ENCODE data around the gene LCAT.
A peak's percentile ranks its signal among the peaks of the same experiment; 100 is the strongest.
"Not testable (repeated sequence)": the region's sequence is repeated elsewhere in the genome, so short reads cannot be mapped to it uniquely, and the experiment has no call there.

Gene LCAT, protein sequence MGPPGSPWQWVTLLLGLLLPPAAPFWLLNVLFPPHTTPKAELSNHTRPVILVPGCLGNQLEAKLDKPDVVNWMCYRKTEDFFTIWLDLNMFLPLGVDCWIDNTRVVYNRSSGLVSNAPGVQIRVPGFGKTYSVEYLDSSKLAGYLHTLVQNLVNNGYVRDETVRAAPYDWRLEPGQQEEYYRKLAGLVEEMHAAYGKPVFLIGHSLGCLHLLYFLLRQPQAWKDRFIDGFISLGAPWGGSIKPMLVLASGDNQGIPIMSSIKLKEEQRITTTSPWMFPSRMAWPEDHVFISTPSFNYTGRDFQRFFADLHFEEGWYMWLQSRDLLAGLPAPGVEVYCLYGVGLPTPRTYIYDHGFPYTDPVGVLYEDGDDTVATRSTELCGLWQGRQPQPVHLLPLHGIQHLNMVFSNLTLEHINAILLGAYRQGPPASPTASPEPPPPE

DNA sequence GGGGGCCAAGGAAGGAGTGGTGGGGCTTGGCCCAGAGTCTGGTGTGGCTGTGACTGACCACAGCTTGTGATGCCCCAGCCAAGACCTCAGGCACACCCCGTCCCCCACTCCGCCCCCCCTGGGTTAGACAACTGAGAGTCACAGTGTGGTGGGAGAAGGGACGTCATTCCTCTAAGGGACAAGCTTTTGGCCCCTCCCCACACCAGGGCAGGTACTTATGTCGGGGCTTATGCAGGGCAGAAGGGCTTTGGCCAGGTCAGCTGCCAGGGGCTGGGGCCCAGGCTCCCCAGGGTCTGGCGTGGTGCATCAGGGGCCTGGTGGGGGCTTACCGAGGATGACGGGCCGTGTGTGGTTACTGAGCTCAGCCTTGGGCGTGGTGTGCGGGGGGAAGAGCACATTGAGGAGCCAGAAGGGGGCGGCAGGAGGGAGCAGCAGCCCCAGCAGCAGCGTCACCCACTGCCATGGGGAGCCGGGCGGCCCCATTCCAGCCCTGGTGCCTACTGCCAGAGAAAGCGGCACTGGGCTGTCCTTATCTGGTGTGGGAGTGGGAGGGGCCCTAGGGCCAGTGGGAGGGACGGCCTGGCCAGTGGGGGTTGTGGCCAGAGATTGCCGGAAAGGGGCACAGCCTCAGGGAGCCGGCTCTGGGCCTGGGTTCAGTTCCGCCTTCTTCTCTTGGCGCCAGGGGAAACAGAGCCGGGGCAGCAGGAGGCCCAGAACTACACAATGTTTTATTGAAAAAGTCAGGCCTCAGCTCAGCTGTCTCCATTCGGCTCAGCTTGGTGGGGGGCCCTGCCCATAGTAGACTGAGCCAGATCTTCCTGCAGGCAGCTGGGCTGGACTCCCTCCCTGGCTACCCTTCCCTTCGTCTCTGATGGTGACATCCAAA, at the start of gene LCAT:
Gene LCAT (minus strand): TSS at position 502 of the 886 bp plus-strand sequence. CDS start 19 bp downstream, at position 483.
- no peak for DNase-seq

- DNase-seq = peak; percentile 40
Observed at GRCh38 chr16:67993207-67994039, 49.5 kb upstream of the LCAT start.

- DNase-seq = no peak
Observed at GRCh38 chr16:67992661-67993206, 48.8 kb upstream of the LCAT start.

DNA sequence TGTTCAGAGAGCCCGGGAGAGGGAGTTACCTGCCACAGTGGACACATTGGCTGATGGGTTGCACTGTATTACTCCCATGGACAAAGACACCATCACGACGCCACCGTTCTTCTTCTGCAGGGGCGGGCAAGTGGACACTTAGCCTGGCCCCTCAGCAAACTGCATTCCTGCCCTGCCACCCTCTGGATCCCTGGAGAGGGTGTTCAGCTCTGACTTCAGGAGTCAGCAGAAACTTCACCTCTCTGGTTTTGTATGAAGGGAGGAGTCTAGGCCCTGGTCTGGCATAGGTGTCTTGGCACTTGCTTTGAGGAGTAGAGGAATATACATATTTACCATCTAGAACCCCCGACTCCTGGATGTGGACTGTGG, 46.1 kb upstream of the LCAT start:
- DNase-seq = no peak

DNA sequence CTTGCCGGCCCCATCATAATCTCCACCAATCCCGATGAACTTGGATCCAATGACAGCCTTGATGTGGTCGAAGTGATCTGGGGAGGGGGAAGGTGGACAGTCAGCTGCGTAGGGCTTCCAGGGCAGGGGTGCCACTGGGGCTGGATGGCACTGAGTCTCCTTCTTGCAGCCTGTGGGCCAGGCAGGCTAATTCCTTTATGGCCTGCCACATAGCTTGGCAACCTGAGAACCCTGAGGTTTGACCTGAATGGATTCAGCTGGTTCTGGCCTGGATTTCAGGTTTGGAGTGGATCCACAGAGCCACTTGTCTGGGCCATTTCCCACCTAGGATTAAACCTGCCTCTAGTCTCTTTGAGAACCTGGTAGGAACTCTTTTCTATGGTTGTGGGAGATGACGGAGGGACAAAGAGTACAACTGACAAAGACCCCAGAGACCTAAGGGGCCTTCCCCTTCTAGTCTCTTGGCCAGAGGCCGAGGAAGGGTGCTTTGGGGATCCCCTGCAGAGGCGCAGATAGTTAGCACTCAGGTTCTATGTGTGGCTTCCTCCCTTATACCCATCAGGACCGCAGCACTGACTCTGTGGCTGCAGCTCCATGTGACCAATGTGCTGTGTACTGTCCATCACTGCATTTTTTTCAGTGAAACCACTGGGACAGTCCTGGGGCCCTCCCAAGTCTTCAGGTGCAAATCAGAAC, 45.5 kb upstream of the LCAT start:
- no peak for DNase-seq

DNA sequence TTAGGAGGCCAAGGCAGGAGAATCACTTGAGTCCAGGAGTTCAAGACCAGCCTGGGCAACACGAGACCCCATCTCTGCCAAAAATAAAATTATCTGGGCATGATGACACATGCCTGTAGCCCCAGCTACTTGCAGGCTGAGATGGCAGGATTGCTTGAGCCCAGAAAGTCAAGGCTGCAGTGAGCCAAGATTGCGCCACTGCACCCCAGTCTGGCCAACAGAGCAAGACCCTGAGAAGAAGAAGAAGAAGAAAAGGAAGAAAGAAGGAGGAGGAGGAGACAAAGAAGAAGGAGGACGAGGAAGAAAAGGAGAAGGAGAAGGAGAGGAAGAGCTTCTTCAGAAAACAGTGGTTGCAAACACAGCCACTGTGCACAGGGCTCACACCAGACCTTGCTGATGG, 44.8 kb upstream of the LCAT start:
- DNase-seq = no peak

- DNase-seq = no peak
Observed at GRCh38 chr16:67987460-67988160, 43.7 kb upstream of the LCAT start.

DNA sequence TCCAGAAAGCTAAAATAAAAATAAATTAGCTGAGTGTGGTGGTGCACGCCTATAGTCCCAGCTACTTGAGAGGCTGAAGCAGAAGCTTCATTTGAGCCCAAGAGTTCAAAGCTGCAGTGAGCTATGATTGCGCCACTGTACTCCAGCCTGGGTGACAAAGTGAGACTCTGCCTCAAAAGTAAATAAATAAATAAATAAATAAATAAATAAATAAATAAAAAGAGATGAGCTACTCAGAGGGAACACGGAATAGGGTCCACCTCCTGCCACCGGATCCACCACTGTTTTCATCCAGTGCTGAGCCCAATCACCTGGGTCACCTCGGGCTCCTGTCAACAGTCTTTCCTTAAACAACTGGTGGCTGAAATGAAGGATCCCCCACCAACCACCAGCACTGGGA, 43.0 kb upstream of the LCAT start:
- DNase-seq = no peak

DNA sequence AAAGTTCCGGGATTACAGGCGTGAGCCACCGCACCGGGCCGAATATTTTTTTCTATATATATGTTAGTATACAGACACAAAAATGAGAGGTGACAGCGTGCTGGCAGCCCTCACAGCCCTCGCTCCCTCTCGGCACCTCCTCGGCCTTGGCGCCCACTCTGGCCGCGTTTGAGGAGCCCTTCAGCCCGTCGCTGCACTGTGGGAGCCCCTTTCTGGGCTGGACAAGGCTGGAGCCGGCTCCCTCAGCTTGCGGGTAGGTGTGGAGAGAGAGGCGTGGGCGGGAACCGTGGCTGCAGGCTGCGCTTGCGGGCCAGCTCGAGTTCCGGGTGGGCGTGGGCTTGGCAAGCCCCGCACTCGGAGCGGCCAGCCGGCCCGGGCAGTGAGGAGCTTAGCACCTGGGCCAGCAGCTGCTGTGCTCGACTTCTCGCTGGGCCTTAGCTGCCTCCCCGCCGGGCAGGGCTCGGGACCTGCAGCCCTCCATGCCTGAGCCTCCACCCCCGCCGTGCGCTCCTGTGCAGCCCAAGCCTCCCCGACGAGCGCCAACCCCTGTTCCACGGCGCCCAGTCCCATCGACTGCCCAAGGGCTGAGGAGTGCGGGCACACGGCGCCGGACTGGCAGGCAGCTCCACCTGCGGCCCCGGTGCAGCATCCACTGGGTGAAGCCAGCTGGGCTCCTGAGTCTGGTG, 38.2 kb upstream of the LCAT start:
- DNase-seq = no peak

GRCh38 chr16:67979955-67980678, 36.2 kb upstream of the LCAT start, which contains the start of gene DPEP3:
Gene DPEP3, minus strand, starts transcription at chr16:67980499. Its CDS starts 119 bp downstream, at chr16:67980380.
- DNase-seq = no peak

GRCh38 chr16:67977469-67978227, 33.7 kb upstream of the LCAT start:
- no peak for DNase-seq

DNA sequence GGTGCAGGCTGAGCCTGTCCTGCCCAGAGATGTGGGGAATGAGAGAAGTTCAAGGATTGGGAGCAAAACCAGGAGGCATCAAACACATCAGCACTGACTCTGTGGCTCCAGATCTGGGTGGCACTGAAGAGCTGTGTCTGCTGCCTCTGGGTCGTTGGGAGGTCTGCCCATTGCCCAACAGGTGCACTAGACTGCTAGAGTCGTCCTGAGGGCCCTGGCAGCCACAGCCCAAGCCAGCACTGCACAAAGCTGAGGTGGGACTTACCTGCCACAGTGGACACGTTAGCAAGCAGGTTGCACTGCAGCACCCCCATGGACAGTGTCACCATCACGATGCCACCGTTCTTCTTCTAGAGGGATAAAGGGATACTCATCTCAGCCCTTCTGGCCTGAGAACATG, 33.1 kb upstream of the LCAT start:
- no peak for DNase-seq

GRCh38 chr16:67976205-67976604, 32.3 kb upstream of the LCAT start:
- DNase-seq = no peak

DNA sequence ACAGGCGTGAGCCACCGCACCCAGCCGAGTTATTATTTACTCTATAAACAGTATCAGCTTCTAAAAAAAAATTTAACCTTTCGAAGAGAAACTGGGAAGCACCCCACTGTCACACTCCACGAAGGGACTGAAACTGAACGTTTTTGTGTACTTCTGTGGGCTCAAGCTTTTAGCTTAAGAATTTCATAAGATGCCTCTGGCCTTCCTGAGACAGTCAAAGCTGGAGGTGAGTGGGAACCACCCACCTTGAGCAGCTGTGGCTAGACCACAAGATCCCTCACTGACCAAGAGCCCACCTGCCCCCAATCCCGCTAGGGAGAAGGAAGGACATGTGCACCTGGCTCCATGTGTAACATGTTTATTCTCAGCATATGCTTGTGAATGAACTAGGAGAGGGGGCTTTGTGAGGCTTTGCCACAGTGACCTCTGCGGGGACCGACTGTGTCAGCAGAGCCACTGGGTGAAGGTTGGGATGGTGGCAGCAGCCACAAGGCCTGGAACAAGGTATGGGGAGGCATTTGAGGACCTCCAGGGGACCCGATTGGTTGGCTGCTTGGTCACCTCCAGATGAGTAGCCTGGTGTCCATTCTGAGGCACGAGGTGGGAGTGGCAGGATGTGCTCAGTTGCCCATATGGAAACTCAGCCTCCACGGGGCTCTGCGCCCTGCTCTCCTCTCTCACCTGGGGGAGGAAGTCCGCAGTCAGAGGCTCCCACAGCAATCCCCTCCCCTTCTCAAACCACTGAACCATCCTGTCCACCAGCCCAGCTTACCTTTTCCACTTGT, 31.6 kb upstream of the LCAT start:
- no peak for DNase-seq

GRCh38 chr16:67972285-67972684, 28.4 kb upstream of the LCAT start:
- DNase-seq = not testable (repeated sequence)

- DNase-seq = no peak
Observed at GRCh38 chr16:67971111-67971510, 27.2 kb upstream of the LCAT start.

GRCh38 chr16:67969254-67970039, 25.5 kb upstream of the LCAT start:
- DNase-seq = no peak
